Stimulated activated CD4-positive, alpha-beta T cell treated with anti-CD3 and anti-CD28 coated beads, Interleukin-15, amount 100 ng/mL, for 24 hours (primary cell): ENCODE results near the gene FIS1.
"Not testable (repeated sequence)": the region's sequence is repeated elsewhere in the genome, so short reads cannot be mapped to it uniquely, and the experiment has no call there.

Experiments used
- DNase-seq: peaks from one replicate; pipeline ENCODE4 v3.0.0-alpha.2; 2020

FIS1 gene

GRCh38 chr7:101244375-101245146 is at the start of gene FIS1:
Gene FIS1, minus strand, starts transcription at chr7:101245081. Its CDS starts 77 bp downstream, at chr7:101245004.
- DNase-seq: peak; percentile 97

GRCh38 chr7:101294039-101294831 is 49.4 kb upstream of the FIS1 start:
- no peak for DNase-seq

GRCh38 chr7:101293069-101294021 is 48.5 kb upstream of the FIS1 start:
- DNase-seq: not testable (repeated sequence)

- not testable (repeated sequence) for DNase-seq
These were observed 47.7 kb upstream of the FIS1 start for GRCh38 chr7:101292566-101292965.

GRCh38 chr7:101290186-101291037 is 45.5 kb upstream of the FIS1 start:
- peak; percentile 72 for DNase-seq

- DNase-seq: not testable (repeated sequence)
These were observed 44.8 kb upstream of the FIS1 start for GRCh38 chr7:101289687-101290086.

- no peak for DNase-seq
These were observed 43.6 kb upstream of the FIS1 start for GRCh38 chr7:101288439-101288838.

GRCh38 chr7:101287032-101287431 is 42.2 kb upstream of the FIS1 start:
- no peak for DNase-seq

- DNase-seq: not testable (repeated sequence)
These were observed 41.0 kb upstream of the FIS1 start for GRCh38 chr7:101285880-101286279.

- no peak for DNase-seq
These were observed 40.3 kb upstream of the FIS1 start for GRCh38 chr7:101285171-101285570.

GRCh38 chr7:101280912-101281311 is 36.0 kb upstream of the FIS1 start:
- DNase-seq: not testable (repeated sequence)

- DNase-seq: no peak
These were observed 33.8 kb upstream of the FIS1 start for GRCh38 chr7:101278461-101279292.

- DNase-seq: no peak
These were observed 32.3 kb upstream of the FIS1 start for GRCh38 chr7:101277155-101277554.

GRCh38 chr7:101273206-101273605 is 28.3 kb upstream of the FIS1 start:
- DNase-seq: no peak

- DNase-seq: no peak
These were observed 26.1 kb upstream of the FIS1 start for GRCh38 chr7:101271021-101271420.

- DNase-seq: no peak
These were observed 24.8 kb upstream of the FIS1 start for GRCh38 chr7:101269664-101270063.

GRCh38 chr7:101265622-101266516 is 21.0 kb upstream of the FIS1 start:
- DNase-seq: no peak

- DNase-seq: not testable (repeated sequence)
These were observed 19.3 kb upstream of the FIS1 start for GRCh38 chr7:101264102-101264706.

GRCh38 chr7:101258243-101258731 is 13.4 kb upstream of the FIS1 start:
- no peak for DNase-seq
